HG02840 (cell line): Measurements from ENCODE around the gene PHLDB1.

Experiments
- ATAC-seq: cut with Tn5 transposase; IDR thresholded peaks from one replicate; pipeline ENCODE4 v1.9.1; 2021; ENCODE audit warnings: mild to moderate bottlenecking, moderate library complexity, moderate number of reproducible peaks; ENCODE audit not compliant: unreplicated experiment, low FRiP score

Gene PHLDB1

DNA sequence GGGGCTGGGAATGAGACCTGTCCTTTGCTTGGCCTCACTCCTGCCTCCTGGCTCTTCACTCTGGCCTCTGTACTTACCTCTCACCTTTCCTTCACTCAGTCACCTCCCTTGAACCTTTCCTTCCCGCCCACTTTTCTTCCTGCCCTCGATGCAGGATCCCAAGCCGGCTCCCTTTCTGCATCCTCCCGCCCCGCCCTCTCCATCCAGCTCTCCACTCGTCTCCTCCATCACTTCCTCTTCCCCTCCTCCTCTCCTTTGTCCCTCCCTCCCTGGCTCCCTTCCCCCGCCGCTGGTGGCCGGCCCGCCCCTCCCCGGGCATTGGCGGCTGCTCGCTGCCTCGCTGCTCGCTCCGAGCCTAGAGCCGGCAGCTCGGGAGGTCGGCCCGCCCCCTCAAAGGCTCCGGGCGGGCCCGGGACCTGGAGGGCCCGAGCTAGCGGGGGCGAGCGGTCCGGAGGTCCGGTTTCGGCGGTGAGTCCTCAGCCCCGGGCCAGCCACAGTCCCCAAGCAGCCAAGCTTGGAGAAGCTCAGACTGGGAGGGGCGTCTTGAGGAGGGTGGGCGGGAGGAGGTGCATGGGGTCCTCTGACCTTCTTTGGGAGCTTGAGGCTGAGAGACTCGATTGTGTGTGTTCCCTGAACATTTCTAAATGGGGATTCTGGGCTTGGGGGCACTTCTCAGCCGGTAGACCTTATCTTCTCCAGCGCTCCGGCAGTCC is 13.8 kb downstream of the PHLDB1 start:
- no peak for ATAC-seq

DNA sequence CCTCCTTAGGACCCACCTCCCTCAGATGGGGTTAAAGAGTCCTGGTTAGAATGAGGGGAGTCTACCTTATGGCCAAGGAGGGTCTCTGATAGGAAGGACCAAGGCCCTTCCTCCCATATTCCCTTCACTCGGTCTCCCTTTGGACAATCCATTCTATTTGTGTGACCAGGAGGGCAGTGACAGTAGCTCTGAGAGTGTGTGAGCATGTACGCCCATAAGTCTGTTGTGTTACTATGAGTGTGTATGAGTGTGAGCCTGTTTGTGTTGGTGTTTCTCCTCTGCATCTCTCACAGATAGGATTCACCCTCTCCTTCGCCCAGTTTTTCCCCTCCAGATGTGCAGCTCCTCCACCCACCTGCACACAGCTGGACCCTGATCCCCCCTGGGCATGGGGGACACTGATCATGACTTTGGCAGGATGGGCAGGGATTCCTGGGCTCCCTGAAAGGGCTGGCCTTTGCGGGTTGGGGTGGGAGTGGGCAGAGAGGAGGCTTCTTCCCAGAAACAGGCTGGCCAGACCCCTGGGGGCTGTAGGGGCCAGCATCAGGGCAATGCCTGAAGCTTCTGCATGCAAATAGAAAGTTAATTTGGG is 14.5 kb downstream of the PHLDB1 start:
- ATAC-seq = no peak

DNA sequence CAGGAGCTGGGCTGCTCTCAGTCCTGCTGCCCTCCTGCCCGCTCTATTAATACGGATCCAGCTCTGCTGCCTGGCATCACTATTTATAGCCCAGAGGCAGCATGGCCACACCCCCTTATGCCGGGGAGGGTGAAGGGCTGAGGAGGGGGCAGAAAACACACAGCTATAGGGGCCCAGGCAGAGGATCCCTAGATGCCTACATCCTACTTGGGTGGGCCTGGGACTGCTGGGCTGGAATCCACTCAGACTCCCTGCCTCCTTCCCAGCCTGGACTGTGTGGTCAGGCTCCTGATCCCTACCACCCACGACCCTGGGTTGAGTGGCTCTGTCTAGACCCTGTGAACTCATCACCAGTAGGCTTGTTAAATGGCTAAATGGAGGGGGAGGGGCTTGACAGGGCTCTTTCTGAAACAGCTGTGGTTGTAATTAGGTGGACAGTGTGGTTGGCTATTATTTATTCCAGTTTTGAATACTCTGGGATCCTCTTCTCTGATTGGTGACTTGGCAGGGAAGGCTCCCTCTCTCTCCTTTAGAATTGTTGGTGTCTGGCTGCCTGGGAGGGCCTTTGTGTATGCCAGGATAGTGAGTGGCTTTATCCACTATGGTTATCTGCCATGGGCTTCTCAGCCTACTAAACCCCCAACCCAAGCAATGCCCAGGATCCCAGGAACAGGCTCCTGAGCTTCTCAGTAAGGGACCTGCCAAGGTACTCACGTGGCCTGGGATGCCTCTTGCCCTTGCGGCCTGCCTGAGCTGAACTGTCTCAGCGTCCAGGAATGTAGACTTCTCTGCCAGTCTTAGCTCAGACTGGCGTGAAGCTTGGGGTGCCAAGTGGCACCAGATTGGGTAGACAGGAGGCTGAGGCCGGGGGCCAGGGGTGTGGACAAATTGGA is 15.2 kb downstream of the PHLDB1 start:
- no peak for ATAC-seq

DNA sequence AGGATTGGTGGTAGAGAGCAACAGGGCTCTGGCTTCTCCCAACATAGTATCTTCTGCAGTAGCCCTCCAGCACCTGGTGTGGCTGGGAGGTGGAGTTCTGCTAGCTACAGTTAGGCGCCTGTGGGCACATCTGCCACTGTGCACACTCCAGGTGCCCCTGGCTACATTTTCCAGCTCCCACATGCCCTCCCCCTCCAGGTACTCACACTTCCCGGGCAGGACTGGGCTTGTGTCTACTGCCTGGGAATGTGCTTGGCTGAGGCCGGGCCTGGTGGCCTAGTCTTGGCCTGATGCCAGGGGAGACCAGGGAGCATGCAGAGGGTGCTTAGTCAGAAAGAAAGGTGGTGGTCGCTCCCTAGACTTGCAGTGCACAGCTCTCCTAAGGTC is 15.8 kb downstream of the PHLDB1 start:
- no peak for ATAC-seq

DNA sequence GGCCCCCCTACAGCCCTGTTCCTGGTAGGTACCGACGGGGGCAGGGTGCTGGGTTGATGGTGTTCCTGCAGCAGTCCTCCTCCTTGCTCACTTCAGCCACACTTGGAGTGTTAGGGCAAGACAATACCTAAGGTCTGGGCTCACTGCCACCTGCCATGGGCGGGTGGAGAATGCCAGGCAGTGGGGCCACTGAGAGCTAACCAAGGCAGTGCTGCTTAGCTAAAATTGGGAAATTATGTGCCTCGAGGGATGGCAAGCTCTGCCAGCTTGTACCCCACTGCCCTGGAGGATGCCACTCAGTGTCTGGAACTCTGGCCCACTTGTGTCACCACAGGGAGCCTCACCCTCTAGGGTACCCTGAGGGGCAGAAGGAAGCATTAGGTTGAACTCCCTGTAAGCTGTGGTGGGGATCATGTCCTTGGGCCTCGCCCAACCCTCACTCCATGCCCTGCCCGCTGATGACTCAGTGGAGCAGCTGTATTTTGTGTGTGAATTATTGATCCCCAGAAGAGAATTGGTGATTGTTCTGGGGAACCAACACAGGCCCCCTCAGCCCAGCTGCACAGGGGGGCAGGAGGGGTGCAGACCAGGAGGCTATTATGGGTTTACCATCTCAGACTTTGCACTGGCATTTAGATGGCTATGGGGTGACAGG is 17.7 kb downstream of the PHLDB1 start:
- ATAC-seq = no peak

DNA sequence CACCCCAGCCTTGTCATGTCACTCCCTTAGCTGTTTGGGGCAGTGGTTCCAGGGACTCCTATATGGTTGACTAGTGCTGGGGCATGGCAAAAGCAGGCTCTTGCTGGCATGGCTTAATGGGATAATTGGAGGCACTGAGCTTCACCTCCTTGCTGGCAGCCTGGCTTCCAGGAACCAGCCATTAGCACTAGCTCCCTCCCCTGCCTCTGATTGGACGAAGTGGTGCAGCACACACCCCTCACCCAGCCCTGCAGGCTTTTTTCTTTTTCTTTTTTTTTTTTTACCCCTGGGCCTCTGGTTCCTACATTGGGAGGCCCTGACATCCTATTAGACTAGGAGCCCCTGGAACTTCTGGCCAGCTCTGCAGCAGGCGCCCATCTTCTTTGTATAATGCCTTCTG is 18.6 kb downstream of the PHLDB1 start:
- no peak for ATAC-seq

DNA sequence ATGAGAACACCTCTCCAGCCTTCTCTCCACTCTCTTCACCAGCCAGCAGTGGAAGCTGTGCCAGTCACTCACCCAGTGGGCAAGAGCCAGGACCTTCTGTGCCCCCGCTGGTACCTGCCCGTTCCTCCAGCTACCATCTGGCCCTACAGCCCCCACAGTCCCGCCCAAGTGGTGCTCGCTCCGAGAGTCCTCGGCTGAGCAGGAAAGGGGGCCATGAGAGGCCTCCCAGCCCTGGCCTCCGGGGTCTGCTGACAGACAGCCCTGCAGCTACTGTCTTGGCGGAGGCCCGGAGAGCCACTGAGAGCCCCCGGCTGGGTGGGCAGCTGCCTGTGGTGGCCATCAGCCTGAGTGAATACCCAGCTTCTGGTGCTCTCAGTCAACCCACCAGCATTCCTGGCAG is 20.2 kb downstream of the PHLDB1 start:
- ATAC-seq = no peak

DNA sequence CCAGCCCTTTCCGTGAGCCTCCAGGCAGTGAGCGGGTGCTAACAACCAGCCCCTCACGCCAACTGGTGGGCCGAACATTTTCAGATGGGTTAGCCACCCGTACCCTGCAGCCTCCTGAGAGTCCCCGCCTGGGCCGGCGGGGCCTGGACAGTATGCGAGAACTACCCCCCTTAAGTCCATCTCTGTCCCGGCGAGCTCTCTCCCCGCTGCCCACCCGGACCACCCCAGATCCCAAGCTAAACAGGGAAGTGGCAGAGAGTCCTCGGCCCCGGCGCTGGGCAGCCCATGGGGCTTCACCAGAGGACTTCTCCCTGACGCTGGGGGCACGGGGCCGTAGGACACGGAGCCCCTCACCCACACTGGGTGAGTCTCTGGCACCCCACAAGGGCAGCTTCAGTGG is 20.6 kb downstream of the PHLDB1 start:
- ATAC-seq = no peak

DNA sequence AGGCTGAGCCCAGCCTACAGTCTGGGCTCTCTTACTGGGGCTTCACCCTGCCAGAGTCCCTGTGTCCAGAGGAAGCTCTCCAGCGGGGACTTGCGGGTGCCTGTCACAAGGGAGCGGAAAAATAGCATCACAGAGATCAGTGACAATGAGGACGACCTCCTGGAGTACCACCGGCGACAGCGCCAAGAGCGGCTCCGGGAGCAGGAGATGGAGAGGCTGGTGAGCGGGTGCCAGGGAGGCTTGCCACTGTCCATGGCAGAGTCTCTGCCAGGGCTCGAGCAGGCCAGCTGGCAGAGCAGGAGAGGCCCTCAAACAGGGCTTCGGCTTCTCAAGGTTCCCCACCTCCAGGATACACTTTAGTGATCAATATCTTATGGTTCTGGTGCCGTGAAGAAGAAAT is 21.0 kb downstream of the PHLDB1 start:
- ATAC-seq = no peak

DNA sequence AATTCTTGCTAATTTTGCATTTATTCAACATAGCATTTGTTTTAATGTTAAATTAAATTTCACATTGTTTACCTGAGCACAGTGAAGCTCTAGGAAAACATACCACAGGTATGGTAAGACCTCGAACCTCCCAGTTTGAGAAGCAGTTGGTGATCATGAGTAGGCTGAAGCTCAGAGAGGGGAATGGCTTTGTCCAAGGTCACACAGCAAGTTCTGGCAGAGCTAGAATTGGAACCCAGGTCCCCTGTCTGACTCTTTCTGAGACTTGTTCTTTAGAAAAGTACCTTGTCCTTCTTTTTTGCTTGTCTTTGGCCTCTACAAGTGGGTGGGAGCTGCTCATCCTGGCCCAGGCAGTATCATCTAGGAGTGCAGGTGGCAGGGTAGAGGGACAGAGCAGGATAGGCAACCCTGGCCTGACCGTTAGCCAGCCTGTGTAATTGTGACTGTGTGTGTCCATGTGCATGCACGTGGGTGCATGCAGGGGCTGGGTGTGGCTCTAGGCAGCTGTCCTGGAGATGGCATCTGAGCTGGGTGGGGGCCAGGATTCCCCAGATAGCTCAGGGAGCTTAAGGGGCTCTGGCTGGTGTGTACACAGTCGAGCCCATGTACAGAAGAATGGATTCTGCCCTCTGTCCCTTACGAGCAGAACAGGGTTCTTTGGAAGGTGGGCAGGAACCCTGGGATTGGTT is 21.6 kb downstream of the PHLDB1 start:
- ATAC-seq = no peak

DNA sequence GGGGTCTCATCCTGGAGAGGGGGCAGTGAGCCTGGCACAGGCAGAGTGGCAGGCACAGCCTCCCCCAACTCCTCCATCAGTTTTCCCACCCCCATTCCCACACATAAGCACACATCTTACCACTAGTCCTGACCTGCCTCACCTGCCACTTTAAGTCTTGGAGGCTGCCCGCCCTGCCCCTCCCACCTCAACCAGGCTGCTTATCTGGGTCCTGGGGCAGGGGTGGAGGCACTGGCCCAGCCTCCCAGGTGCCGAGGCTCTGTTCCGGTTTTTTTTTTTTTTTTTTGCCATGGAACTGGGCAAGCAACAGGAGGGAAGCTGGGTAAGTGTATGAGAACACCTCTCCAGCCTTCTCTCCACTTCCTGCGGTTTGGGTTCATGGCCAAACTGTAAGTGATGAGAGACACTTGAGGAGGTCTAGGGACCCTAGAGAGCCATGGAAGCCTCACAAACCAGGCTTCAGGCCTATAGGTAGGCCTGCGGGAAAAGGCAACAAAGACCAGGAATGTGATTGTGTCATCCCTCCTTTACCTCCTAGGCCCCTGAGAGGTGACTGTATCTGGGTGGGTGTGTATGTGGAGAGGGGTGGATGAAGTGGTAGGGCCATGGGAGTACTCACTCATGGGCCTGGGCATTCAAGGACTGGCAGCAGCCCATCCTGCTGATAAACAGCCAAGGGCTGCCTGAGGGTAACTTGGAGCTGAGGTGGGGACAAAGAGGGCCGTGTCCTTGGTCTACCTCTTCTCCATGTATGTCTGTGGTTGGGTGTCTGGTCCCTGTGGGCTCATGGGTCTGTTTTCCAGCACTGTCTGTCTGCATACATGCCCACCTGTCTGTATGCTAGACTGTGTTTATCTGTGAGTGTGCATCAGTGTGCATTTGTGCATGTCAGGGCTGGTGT is 22.6 kb downstream of the PHLDB1 start:
- ATAC-seq = no peak

DNA sequence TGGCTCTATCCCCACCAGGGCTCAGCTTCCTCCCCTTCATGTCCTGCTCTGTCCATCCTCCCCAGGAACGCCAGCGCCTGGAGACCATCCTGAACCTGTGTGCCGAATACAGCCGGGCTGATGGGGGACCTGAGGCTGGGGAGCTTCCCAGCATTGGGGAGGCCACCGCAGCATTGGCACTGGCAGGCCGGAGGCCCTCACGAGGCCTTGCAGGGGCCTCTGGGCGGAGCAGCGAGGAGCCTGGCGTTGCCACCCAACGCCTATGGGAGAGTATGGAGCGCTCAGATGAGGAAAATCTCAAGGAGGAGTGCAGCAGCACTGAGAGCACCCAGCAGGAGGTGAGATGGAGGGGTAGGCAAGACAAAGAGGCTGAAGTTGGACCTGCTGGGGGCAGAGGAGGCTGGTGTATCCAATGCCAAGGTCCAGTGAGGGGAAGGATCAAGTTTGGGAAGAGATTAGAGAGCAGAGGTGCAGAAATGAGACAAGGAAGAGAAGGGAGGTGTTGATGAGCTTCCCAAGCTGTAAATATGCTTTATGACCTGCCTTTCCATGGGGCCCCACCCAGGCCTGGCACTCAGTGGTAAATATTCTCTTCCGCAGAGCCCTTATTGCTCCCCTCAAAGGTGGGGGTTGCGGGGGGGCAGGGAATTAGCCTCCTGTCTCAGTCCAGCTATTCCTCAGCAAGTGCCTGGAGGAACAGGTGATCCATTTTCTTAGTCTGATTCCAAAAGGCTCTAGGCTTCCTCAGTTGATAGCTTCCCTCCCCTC is 23.9 kb downstream of the PHLDB1 start:
- no peak for ATAC-seq

DNA sequence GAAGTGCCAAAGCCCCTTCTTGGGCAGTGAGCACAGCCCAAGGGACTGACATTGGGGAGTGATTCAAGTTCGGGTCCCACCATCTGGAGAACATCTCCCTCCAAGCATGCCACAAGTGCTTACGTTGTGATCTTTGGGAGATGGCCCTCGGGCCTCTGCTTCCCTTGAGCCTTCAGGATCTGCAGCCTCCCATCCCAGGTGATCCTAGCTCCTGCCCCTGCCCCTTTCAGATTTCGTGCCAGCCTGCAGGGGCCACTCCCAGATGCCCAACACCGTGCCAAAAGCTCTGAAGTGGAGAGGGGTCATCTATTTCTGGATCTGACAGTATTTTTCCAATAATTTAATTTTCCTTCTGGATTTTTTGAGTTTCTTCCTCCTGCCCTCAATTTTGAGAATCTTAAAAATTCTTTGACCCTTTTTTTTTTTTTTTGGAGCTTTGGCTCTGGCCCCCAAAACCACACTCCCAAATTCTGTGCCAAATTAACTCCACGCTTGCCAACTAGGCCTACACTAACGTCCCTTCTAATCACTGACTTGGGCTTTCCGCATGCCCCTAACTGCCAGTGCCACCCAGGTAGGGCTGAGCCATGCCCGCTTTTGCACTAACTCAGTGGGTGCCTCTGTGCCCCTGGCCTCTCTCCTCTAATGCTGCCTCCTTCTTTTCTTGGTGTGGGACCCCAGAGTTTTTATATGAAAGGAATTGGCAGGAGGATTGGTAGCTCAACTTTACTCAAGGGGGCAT is 25.3 kb downstream of the PHLDB1 start:
- ATAC-seq = no peak

DNA sequence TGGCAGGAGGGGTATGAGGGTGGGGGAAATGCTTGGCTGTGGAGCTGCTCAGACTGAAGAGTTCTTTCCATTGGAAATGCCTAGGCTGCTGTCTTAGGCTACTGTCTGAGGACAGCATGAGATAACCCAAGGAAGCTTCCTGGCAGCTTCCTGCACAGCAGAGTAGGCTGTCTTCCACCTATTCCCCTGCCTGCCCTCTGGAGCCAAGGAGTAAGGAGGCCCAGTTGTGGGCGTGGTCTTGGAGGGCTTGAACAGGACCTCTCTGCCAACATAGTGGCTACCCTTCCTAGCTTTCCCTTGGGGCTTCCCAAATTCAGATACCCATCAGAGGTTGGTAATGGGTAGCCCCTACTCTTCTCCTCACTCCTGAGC is 25.9 kb downstream of the PHLDB1 start:
- ATAC-seq = no peak

DNA sequence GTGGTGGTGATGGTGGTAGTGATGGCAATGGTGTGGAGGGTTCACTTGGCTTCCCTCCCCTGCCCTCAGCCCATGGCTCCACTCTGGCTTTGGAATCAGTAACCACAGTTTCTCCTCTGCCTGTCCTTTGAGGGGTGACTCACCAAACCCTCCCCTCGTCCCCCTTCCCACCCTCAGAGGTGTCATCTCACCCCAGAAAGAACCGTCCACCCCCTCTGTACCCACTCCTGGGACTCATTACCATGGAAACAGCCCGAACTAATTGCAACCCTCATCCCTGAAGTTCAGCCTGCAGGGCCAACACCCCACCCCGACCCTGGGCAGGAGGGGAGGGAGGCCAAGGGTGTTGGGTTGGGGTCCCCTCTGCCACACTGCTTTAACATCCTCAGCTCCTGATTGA is 26.6 kb downstream of the PHLDB1 start:
- no peak for ATAC-seq

DNA sequence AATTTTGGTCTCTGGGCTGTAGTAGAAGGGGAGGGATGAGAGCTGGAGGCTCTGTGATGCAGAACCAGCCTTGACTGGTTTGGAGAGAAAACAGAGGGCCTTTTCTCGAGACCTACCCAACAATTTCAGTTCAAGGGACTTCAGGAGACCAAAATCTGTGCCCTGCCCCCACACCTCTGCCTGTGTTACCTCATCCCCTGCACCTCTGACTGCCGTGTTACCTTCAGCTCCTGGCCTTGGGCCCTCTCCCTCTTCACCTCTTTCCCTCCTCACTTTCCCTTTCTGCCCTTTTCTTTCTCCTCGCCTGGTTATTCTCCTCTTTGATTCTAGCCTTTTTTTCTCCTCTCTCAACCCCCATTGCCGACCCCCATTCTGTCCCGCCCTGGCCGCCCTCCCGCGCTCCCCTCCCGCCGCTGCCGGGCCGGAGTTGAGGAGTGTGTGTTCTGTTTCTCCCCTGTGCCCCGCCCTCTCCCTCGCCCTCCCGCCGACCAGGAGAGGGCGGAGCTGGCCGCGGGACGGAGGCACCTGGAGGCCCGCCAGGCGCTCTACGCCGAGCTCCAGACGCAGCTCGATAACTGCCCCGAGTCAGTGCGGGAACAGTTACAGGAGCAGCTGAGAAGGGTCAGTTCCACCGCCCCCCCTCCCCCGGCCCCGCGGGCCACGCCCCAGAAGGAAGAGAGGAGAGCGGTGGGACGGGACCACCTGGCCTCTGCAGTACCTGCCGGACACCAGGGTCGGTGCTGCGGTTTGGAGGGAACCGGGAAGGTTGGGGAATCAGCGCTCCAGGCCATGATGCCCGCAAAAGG is 27.2 kb downstream of the PHLDB1 start:
- ATAC-seq = no peak

DNA sequence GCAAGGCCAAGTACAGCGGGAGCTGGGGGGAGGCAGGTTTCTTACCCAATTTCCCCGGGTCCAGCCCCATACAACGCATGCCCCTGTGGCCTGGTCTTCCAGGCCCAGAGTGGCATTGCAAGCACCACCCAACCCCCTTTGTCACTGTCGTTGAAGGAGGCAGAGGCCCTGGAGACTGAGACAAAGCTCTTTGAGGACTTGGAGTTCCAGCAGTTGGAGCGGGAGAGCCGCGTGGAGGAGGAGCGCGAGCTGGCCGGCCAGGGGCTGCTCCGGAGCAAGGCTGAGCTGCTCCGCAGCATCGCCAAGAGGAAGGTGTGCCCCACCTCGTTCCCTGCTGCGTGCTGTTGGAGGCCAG is 27.8 kb downstream of the PHLDB1 start:
- no peak for ATAC-seq
